Measurements from ENCODE around the gene SGPP2. TPM values are rescaled to one million over a fixed set of nuclear protein-coding genes. Genes with fewer than 3 reads are reported as not detected.

Gene SGPP2
- polyA plus RNA-seq, 3 donors = not detected

GRCh38 chr2:222492683-222493082 lies 68.3 kb downstream of the SGPP2 start:
- Mint-ChIP-seq H3K4me1 (no peaks in the 10 kb centered on the region), H3K9me3 (peaks cover 5 to 19% (median 12%) of the 10 kb centered on the region in 7 donors), H3K4me3 (no peak overlapping the region), H3K36me3 (no peaks in the 10 kb centered on the region), H3K27me3 (ENCODE audit: low read depth in 3 of 3) (peaks cover 2 to 7% (median 4%) of the 10 kb centered on the region in 3 donors), H3K27ac (no peak overlapping the region)
- no peak overlapping the region for H3K4me3 ChIP-seq (replicated peaks in 1 of 3; ENCODE audit: low read depth in 2 of 3, low read length in 3 of 3)
- H3K36me3 ChIP-seq (replicated peaks in 1 of 2; ENCODE audit: control insufficient read depth in 1 of 2, insufficient read depth in 2 of 2, low read length in 2 of 2) = no peaks in the 10 kb centered on the region
- H3K79me2 ChIP-seq (ENCODE audit: insufficient read depth, low read length) = no peaks in the 10 kb centered on the region
- no peak for DNase-seq
- no peak overlapping the region for H2AFZ ChIP-seq (ENCODE audit: insufficient read depth, low read depth, low read length, poor library complexity, severe bottlenecking)
- H3K9ac ChIP-seq (ENCODE audit: insufficient read depth, low read length, poor library complexity, severe bottlenecking) = no peak overlapping the region
- no peak overlapping the region for H3K27ac ChIP-seq (ENCODE audit: low read depth in 1 of 2, low read length in 2 of 2)
- no peak overlapping the region for H3K4me2 ChIP-seq (replicated peaks; ENCODE audit: extremely low read depth, low read length, poor library complexity, severe bottlenecking)
- intact Hi-C loops (cut with micrococcal nuclease) = no loop called here
- peaks cover 5 to 8% of the 10 kb centered on the region in 2 donors for H3K9me3 ChIP-seq (replicated peaks in 1 of 2; ENCODE audit: control insufficient read depth in 1 of 2, insufficient read depth in 1 of 2, low read length in 2 of 2)
- no peaks in the 10 kb centered on the region for H3K27me3 ChIP-seq (ENCODE audit: control insufficient read depth in 2 of 2, insufficient read depth in 2 of 2, low read length in 2 of 2)
- no peak for TF ChIP-seq CTCF (IDR thresholded peaks at IDR 0.05)
- no peaks in the 10 kb centered on the region for H4K20me1 ChIP-seq (ENCODE audit: insufficient read depth, low read length)
- H3K4me1 ChIP-seq (ENCODE audit: control insufficient read depth in 1 of 2, insufficient read depth in 2 of 2, low read length in 2 of 2) = no peaks in the 10 kb centered on the region

- H3K4me1 Mint-ChIP-seq = no peaks in the 10 kb centered on the region
- no peaks in the 10 kb centered on the region for H3K27me3 ChIP-seq (ENCODE audit: control insufficient read depth in 2 of 2, insufficient read depth in 2 of 2, low read length in 2 of 2)
- no peak overlapping the region for H3K4me2 ChIP-seq (replicated peaks; ENCODE audit: extremely low read depth, low read length, poor library complexity, severe bottlenecking)
- H3K79me2 ChIP-seq (ENCODE audit: insufficient read depth, low read length) = no peaks in the 10 kb centered on the region
- H3K27me3 Mint-ChIP-seq (ENCODE audit: low read depth in 3 of 3) = peaks cover 2 to 7% (median 4%) of the 10 kb centered on the region in 3 donors
- no peak overlapping the region for H2AFZ ChIP-seq (ENCODE audit: insufficient read depth, low read depth, low read length, poor library complexity, severe bottlenecking)
- WGBS (ENCODE audit: insufficient coverage) = 87% methylated on average over 7 of the region's 11 CpGs
- intact Hi-C loops (cut with micrococcal nuclease) = no loop called here
- H3K9me3 Mint-ChIP-seq = peaks cover 5 to 19% (median 12%) of the 10 kb centered on the region in 7 donors
- H3K27ac Mint-ChIP-seq = peak overlapping the region in 1 of 7 donors; percentile 43
- no peak overlapping the region for H3K9ac ChIP-seq (ENCODE audit: insufficient read depth, low read length, poor library complexity, severe bottlenecking)
- no peak for DNase-seq
- no peaks in the 10 kb centered on the region for H3K36me3 ChIP-seq (replicated peaks in 1 of 2; ENCODE audit: control insufficient read depth in 1 of 2, insufficient read depth in 2 of 2, low read length in 2 of 2)
- H3K4me3 ChIP-seq (replicated peaks in 1 of 3; ENCODE audit: low read depth in 2 of 3, low read length in 3 of 3) = no peak overlapping the region
- no peak overlapping the region for H3K27ac ChIP-seq (ENCODE audit: low read depth in 1 of 2, low read length in 2 of 2)
- no peaks in the 10 kb centered on the region for H3K4me1 ChIP-seq (ENCODE audit: control insufficient read depth in 1 of 2, insufficient read depth in 2 of 2, low read length in 2 of 2)
- H3K36me3 Mint-ChIP-seq = no peaks in the 10 kb centered on the region
- no peak for TF ChIP-seq CTCF (IDR thresholded peaks at IDR 0.05)
- H3K9me3 ChIP-seq (replicated peaks in 1 of 2; ENCODE audit: control insufficient read depth in 1 of 2, insufficient read depth in 1 of 2, low read length in 2 of 2) = peaks cover 5 to 8% of the 10 kb centered on the region in 2 donors
- no peak overlapping the region for H3K4me3 Mint-ChIP-seq
- H4K20me1 ChIP-seq (ENCODE audit: insufficient read depth, low read length) = no peaks in the 10 kb centered on the region
Observed at GRCh38 chr2:222494104-222494739, 69.9 kb downstream of the SGPP2 start.
